PFSK-1 (cell line): ENCODE measurements around the gene SPNS1. TPM values are rescaled to one million over a fixed set of nuclear protein-coding genes. Genes with fewer than 3 reads are reported as not detected.

Experiments used
- FOXP2 ChIP-seq: optimal IDR thresholded peaks from 2 replicates; pipeline ENCODE3; 2011; ENCODE audit warnings: borderline replicate concordance, control low read depth, inconsistent platforms; ENCODE audit not compliant: insufficient read depth; ENCODE audit errors: extremely low read length, extremely low read depth
- POLR2AphosphoS5 ChIP-seq: IDR thresholded peaks from 2 replicates; pipeline ENCODE4 v1.6.1; 2012; ENCODE audit warnings: low read depth, mild to moderate bottlenecking, control low read depth, low read length, moderate library complexity
- REST ChIP-seq, 2 experiments: IDR thresholded peaks; 2 replicates each; pipeline versions ENCODE4 v1.6.1 to v1.8.0; 2011 to 2012; ENCODE audit warnings: low read depth in 2 of 2, low read length in 2 of 2, control low read depth in 1 of 2, inconsistent platforms in 1 of 2, mild to moderate bottlenecking in 1 of 2, moderate library complexity in 1 of 2; ENCODE audit not compliant: insufficient read depth in 1 of 2
- SIN3A ChIP-seq: IDR thresholded peaks from 2 replicates; pipeline ENCODE4 v1.6.1; 2012; ENCODE audit warnings: mild to moderate bottlenecking, low read length, moderate library complexity, borderline replicate concordance; ENCODE audit not compliant: insufficient read depth
- TAF1 ChIP-seq: IDR thresholded peaks from 2 replicates; pipeline ENCODE4 v1.6.1; 2012; ENCODE audit warnings: low read length, control low read depth, borderline replicate concordance; ENCODE audit not compliant: insufficient read depth
- polyA plus RNA-seq: library from polyadenylated mRNA; unstranded; fragments of >200 nt; gene quantifications from one replicate; pipeline ENCODE4 v1.2.1, GENCODE V29; 2012; ENCODE audit warnings: low read depth, missing spikeins; ENCODE audit not compliant: insufficient read length

Gene SPNS1
- polyA plus RNA-seq, result 100 TPM

DNA sequence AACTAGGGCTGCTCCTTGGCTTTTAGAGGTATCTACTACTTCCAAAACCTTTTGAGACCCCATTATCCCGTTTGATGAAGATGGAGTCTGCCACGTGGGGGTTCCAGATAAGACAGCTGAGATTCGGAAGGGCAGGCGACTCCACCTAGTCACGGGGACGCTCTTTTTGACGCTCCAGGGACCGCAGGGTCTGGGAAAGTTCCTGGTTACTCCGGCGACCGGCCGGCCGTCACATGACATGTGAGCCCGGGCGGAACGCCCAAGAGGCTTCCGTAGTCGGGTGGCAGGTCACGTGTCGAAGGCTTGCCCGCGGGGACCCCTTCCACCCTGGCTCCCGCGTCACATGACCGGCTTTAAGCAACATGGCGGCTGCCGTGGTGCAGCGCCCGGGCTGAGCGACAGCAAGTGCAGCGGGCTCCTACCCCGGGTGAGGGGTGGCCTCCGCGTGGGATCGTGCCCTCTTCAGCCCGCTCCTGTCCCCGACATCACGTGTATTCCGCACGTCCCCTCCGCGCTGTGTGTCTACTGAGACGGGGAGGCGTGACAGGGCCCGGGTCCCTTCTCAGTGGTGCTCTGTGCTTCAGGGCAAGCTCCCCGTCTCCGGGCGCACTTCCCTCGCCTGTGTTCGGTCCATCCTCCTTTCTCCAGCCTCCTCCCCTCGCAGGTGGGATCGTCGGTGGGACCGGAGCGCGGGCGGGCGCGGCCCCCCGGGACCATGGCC is at the start of gene SPNS1:
TSS of gene SPNS1 (plus strand) at position 342 of the 721 bp plus-strand sequence. CDS start at position 716, 374 bp downstream.
- TF ChIP-seq TAF1, result peak; percentile 88
- TF ChIP-seq REST (IDR thresholded peaks at IDR 0.05; ENCODE audit: insufficient read depth in 1 of 2, low read depth in 2 of 2, low read length in 2 of 2), result peak; percentile 19 to 69; a peak in 1 of 4 replicates
- peak; percentile 81 for TF ChIP-seq POLR2AphosphoS5
- TF ChIP-seq SIN3A, result peak; percentile 96
- peak; percentile 69 for TF ChIP-seq FOXP2

DNA sequence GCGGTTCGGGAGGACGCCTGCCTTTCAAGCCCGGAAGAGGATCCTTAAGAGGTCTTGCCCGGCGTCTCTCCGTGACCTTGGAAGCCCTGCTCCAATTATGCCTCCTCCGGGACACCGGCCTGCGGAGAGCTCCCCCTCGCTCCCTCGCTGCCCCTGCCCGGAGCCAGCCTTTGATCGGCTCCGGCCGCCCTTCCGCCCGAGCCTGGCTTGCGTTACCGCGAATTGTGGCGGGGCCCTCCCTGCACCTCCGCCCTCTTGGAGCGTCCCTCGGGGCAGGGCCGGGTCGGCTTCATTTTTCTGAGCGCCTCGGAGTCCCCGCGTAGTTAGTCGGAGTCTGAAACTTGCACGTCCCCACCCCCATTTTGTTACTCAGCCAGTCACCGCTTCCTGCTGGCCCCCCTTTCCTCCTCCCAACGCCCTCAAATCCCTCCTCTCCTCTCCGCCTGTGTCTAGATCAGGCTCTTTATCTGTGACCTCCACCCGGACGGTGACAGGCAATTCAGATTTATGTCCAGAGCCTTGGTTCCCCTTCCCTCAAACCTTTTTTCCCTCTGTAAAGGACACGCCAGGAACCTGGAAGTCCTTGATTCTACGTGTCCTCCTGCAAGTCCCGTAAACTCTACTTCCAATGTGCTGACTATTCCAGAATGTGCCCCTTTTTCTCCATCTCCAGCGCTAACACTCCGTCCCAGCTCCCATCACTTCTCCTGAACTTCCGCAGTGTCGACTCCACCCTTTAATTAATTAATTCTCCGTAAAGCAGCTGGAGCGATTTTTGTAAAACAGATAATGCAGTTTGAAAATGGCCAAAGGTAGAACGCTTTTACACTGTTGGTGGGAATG is 49.0 kb upstream of the SPNS1 start:
- TF ChIP-seq POLR2AphosphoS5 (peak; percentile 57; the same call in 1 of the 2 replicates), SIN3A (no peak), TAF1 (no peak), FOXP2 (peak; percentile 5), REST (IDR thresholded peaks at IDR 0.05; ENCODE audit: insufficient read depth in 1 of 2, low read depth in 2 of 2, low read length in 2 of 2) (no peak)

DNA sequence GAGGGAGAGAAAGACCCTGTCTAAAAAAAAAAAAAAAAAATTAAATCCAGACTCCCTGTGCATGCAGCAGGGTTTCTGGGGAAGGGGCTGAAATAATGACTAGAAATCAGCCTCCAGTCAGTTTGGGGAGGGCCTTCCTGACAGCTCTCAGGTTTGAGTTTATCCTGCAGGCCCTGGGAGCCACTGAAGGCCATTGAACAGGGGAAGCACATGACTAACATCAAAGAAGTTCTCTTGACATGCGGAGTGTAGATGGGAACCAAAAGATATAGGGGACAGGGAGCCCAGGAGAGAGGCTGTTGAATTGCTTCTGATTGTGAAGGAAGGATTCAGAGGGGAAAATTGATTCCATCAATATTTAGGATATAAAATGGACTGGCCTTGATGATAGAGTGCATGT is 46.8 kb upstream of the SPNS1 start:
- TF ChIP-seq TAF1, result no peak
- TF ChIP-seq FOXP2, result no peak
- no peak for TF ChIP-seq REST (IDR thresholded peaks at IDR 0.05; ENCODE audit: insufficient read depth in 1 of 2, low read depth in 2 of 2, low read length in 2 of 2)
- no peak for TF ChIP-seq SIN3A
- no peak for TF ChIP-seq POLR2AphosphoS5

DNA sequence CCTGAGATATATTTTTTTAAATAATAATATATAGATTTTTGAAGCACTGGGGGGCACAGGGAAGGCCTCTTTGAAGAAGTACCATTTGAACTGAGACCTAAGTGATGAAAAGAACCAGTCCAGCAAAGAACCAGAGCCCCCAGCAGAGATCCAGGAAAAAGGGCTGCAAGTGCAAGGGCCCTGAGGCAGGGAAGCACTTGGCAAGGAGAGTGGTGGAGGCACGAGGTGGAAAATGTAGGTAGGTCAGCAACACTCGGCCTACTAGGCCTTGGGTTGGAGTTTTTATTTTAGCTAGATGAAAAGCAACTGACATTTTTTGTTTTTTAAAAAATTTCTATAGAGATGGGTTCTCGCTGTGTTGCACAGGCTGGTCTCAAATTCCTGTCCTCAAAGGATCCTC is 44.4 kb upstream of the SPNS1 start:
- no peak for TF ChIP-seq TAF1
- TF ChIP-seq FOXP2, result no peak
- no peak for TF ChIP-seq POLR2AphosphoS5
- no peak for TF ChIP-seq SIN3A
- no peak for TF ChIP-seq REST (IDR thresholded peaks at IDR 0.05; ENCODE audit: insufficient read depth in 1 of 2, low read depth in 2 of 2, low read length in 2 of 2)
